ENCODE data around the gene FLNB. TPM values are rescaled to one million over a fixed set of nuclear protein-coding genes. Genes with fewer than 3 reads are reported as not detected.

Gene FLNB
- total and polyA plus RNA-seq, 2 experiments from 2014 or later, result 60.6 to 186 TPM

GRCh38 chr3:58022490-58022889, 14.3 kb downstream of the FLNB start:
- peaks cover 46% of the 10 kb centered on the region for H3K4me1 ChIP-seq (ENCODE audit: insufficient read depth)
- H3K4me3 ChIP-seq, result no peak overlapping the region
- H3K4me2 ChIP-seq (ENCODE audit: unreplicated experiment), result no peak overlapping the region
- TF ChIP-seq EZH2phosphoT487 (IDR thresholded peaks at IDR 0.05; ENCODE audit: insufficient read depth, low read depth) (no peak), EZH2 (IDR thresholded peaks at IDR 0.05; ENCODE audit: insufficient read depth, poor library complexity, severe bottlenecking) (no peak)
- H2AFZ ChIP-seq, result no peak overlapping the region
- H3K79me2 ChIP-seq (ENCODE audit: insufficient read depth), result peaks cover 100% of the 10 kb centered on the region
- no peak overlapping the region for H3K9ac ChIP-seq
- no peak overlapping the region for H3K27ac ChIP-seq
- in situ Hi-C loops (cut with MboI), result no loop called here
- DNase-seq, result no peak
- no peaks in the 10 kb centered on the region for H3K9me3 ChIP-seq (ENCODE audit: low read depth)
- H3K36me3 ChIP-seq (ENCODE audit: low read depth), result no peaks in the 10 kb centered on the region
- no peaks in the 10 kb centered on the region for H3K9me2 ChIP-seq (ENCODE audit: insufficient read depth)
- no peaks in the 10 kb centered on the region for H3K27me3 ChIP-seq (replicated peaks; ENCODE audit: insufficient read depth)
- 84 to 89% methylated on average over 3 of the region's 3 CpGs for WGBS, 2 experiments (ENCODE audit: low coverage in 1 of 2, low lambda C conversion rate in 2 of 2, missing lambda C conversion rate in 2 of 2)
- peaks cover 7% of the 10 kb centered on the region; the same call in 1 of the 2 replicates for H4K20me1 ChIP-seq (ENCODE audit: insufficient read depth)
- peaks cover 12% of the 10 kb centered on the region; the same call in 1 of the 2 replicates for H3F3A ChIP-seq (ENCODE audit: insufficient read depth)

DNA sequence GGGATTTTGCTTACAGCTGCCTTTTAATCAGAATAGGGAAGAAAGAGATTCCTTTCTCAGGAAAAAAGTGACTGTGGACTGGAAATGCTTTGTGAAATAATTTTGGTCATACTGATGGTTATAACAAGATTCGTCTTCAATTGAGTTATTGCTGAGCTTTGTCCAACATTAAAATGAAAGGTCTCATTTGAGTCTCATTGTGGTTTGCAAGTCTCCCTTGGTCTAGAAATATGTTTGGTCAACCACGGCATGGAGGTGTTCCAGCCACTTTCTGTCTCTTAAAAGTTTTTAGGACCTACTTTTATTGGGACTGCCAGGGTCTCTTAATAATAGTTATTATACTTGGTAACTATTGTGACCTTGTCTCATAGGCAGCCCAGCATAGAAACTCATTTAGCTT, 15.3 kb downstream of the FLNB start:
- TF ChIP-seq EZH2 (IDR thresholded peaks at IDR 0.05; ENCODE audit: insufficient read depth, poor library complexity, severe bottlenecking), result no peak
- TF ChIP-seq EZH2phosphoT487 (IDR thresholded peaks at IDR 0.05; ENCODE audit: insufficient read depth, low read depth), result no peak
- H3F3A ChIP-seq (ENCODE audit: insufficient read depth), result peaks cover 12% of the 10 kb centered on the region; the same call in 1 of the 2 replicates
- peak overlapping the region; percentile 2; the same call in 1 of the 2 replicates for H3K27ac ChIP-seq
- in situ Hi-C loops (cut with MboI), result no loop called here
- no peak for DNase-seq
- no peaks in the 10 kb centered on the region for H3K27me3 ChIP-seq (replicated peaks; ENCODE audit: insufficient read depth)
- no peak overlapping the region for H3K4me3 ChIP-seq
- no peaks in the 10 kb centered on the region for H3K36me3 ChIP-seq (ENCODE audit: low read depth)
- 50 to 65% methylated on average over 2 of the region's 2 CpGs for WGBS, 2 experiments (ENCODE audit: low coverage in 1 of 2, low lambda C conversion rate in 2 of 2, missing lambda C conversion rate in 2 of 2)
- no peak overlapping the region for H3K4me2 ChIP-seq (ENCODE audit: unreplicated experiment)
- no peak overlapping the region for H3K9ac ChIP-seq
- H3K4me1 ChIP-seq (ENCODE audit: insufficient read depth), result peaks cover 38% of the 10 kb centered on the region
- peaks cover 100% of the 10 kb centered on the region for H3K79me2 ChIP-seq (ENCODE audit: insufficient read depth)
- no peak overlapping the region for H2AFZ ChIP-seq
- no peaks in the 10 kb centered on the region for H3K9me3 ChIP-seq (ENCODE audit: low read depth)
- peaks cover 4% of the 10 kb centered on the region; the same call in 1 of the 2 replicates for H4K20me1 ChIP-seq (ENCODE audit: insufficient read depth)
- H3K9me2 ChIP-seq (ENCODE audit: insufficient read depth), result no peaks in the 10 kb centered on the region

DNA sequence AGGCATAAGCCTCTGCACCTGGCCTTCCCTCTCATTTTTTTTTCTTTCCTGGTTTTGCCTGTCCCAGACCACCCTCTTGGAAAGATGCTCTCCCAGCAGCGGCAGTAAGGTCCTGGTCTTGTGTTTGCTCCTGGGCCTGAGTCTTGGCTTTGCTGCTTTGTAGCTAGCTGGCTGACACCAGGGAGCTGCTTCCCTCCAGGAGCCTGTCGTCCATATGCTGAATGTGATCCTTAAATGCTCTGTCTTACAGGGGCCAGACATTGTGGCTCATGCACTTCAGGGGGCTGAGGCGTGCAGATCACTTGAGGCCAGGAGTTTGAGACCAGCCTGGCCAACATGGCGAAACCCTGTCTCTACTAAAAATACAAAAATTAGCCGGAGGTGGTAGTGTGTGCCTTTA, 17.2 kb downstream of the FLNB start:
- Histone ChIP-seq H3K4me2 (ENCODE audit: unreplicated experiment) (no peak overlapping the region), H3K4me3 (no peak overlapping the region), H3K9me3 (ENCODE audit: low read depth) (no peaks in the 10 kb centered on the region), H3K79me2 (ENCODE audit: insufficient read depth) (peaks cover 100% of the 10 kb centered on the region), H3K36me3 (ENCODE audit: low read depth) (no peaks in the 10 kb centered on the region), H2AFZ (no peak overlapping the region), H3F3A (ENCODE audit: insufficient read depth) (peaks cover 17% of the 10 kb centered on the region; the same call in 1 of the 2 replicates), H3K9me2 (ENCODE audit: insufficient read depth) (no peaks in the 10 kb centered on the region), H3K9ac (no peak overlapping the region; the same call in 1 of the 2 replicates), H3K4me1 (ENCODE audit: insufficient read depth) (peaks cover 33% of the 10 kb centered on the region), H4K20me1 (ENCODE audit: insufficient read depth) (peaks cover 4% of the 10 kb centered on the region; the same call in 1 of the 2 replicates), H3K27me3 (replicated peaks; ENCODE audit: insufficient read depth) (no peaks in the 10 kb centered on the region), H3K27ac (peak overlapping the region; percentile 17; the same call in 1 of the 2 replicates)
- no peak for DNase-seq
- TF ChIP-seq EZH2 (IDR thresholded peaks at IDR 0.05; ENCODE audit: insufficient read depth, poor library complexity, severe bottlenecking) (no peak), EZH2phosphoT487 (IDR thresholded peaks at IDR 0.05; ENCODE audit: insufficient read depth, low read depth) (no peak)
- in situ Hi-C loops (cut with MboI), result no loop called here
- 35 to 37% methylated on average over 5 of the region's 5 CpGs for WGBS, 2 experiments (ENCODE audit: low coverage in 1 of 2, low lambda C conversion rate in 2 of 2, missing lambda C conversion rate in 2 of 2)

GRCh38 chr3:58025837-58026569, 17.8 kb downstream of the FLNB start:
- DNase-seq, result peak; percentile 63
- WGBS, 2 experiments (ENCODE audit: low coverage in 1 of 2, low lambda C conversion rate in 2 of 2, missing lambda C conversion rate in 2 of 2), result 44 to 45% methylated on average over 12 of the region's 12 CpGs
- H3K27ac ChIP-seq, result peak overlapping the region; percentile 17; the same call in 1 of the 2 replicates
- in situ Hi-C loops (cut with MboI), result no loop called here
- H3K36me3 ChIP-seq (ENCODE audit: low read depth), result no peaks in the 10 kb centered on the region
- no peak overlapping the region for H3K4me3 ChIP-seq
- H3K4me2 ChIP-seq (ENCODE audit: unreplicated experiment), result no peak overlapping the region
- no peaks in the 10 kb centered on the region for H3K27me3 ChIP-seq (replicated peaks; ENCODE audit: insufficient read depth)
- H3K9me3 ChIP-seq (ENCODE audit: low read depth), result no peaks in the 10 kb centered on the region
- peaks cover 4% of the 10 kb centered on the region; the same call in 1 of the 2 replicates for H4K20me1 ChIP-seq (ENCODE audit: insufficient read depth)
- no peaks in the 10 kb centered on the region for H3K9me2 ChIP-seq (ENCODE audit: insufficient read depth)
- peak overlapping the region; percentile 8; the same call in 1 of the 2 replicates for H3K9ac ChIP-seq
- H3K4me1 ChIP-seq (ENCODE audit: insufficient read depth), result peaks cover 27% of the 10 kb centered on the region
- no peak for TF ChIP-seq EZH2phosphoT487 (IDR thresholded peaks at IDR 0.05; ENCODE audit: insufficient read depth, low read depth)
- no peak for TF ChIP-seq EZH2 (IDR thresholded peaks at IDR 0.05; ENCODE audit: insufficient read depth, poor library complexity, severe bottlenecking)
- H3K79me2 ChIP-seq (ENCODE audit: insufficient read depth), result peaks cover 100% of the 10 kb centered on the region
- H2AFZ ChIP-seq, result no peak overlapping the region
- H3F3A ChIP-seq (ENCODE audit: insufficient read depth), result peaks cover 17% of the 10 kb centered on the region; the same call in 1 of the 2 replicates

Data from GM23248 (cell line).